Germinal center (tissue), 1 donor: Measurements from ENCODE around the gene FBXL13.
"Not testable (repeated sequence)": the region's sequence is repeated elsewhere in the genome, so short reads cannot be mapped to it uniquely, and the experiment has no call there.

ENCODE experiments used
- DNase-seq: peaks from one replicate; pipeline ENCODE4 v3.0.0; 2012; ENCODE audit warnings: mixed read lengths, low spot score

The FBXL13 gene

DNA sequence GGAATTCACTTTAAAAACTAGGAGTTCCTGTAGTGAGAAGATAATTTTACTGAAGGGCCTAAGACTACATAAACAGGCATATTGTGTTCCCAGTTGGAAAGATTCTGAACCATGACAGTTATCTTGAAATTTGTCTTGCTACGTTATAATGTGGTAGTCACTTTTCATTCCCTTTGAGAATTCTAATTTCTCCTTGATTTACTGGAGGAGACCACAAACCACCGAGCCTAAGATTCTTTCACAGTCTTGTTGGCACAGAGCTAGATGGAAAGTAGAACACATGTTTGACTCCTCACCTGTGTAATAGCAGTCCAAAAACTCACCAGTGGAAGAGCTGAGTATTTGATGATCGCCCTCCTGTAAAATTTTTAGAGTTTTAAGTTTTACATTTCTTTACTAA, 5.2 kb upstream of the FBXL13 start:
- DNase-seq = no peak

DNA sequence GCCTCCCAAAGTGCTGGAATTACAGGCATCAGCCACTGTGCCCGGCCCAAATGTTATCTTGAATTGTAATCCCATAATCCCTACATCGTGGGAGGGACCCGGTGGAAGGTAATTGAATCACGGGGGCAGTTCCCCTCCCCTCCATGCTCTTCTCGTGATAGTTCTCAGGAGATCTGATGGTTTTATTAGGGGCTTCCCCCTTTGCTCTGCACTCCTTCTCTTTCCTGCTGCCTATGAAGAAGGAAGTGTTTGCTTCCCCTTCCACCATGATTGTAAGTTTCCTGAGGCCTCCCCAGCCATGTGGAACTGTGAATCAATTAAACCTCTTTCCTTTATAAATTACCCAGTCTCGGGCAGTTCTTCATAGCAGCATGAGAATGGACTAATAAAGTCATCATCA, 3.6 kb upstream of the FBXL13 start:
- not testable (repeated sequence) for DNase-seq

DNA sequence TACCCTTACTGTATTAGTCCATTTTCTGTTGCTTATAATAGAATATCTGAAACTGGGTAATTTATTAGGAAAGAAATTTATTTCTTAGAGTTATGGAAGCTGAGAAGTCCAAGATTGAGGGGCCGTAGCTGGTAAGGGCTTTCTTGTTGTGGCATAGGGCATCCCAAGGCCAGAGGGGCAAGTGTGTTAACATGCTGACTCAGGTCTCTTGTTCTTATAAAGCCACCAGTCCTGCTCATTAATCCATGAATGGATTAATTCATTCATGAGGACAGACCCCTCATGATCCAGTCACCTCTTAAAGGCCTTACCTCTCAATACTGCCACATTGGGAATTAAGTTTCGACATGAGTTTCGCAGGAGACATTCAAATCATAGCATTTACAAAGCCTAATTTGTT, 2.7 kb upstream of the FBXL13 start:
- DNase-seq = no peak

GRCh38 chr7:103076764-103077163, 2.2 kb upstream of the FBXL13 start:
- no peak for DNase-seq

GRCh38 chr7:103075337-103075918, 832 bp upstream of the FBXL13 start:
- DNase-seq = peak; percentile 66

DNA sequence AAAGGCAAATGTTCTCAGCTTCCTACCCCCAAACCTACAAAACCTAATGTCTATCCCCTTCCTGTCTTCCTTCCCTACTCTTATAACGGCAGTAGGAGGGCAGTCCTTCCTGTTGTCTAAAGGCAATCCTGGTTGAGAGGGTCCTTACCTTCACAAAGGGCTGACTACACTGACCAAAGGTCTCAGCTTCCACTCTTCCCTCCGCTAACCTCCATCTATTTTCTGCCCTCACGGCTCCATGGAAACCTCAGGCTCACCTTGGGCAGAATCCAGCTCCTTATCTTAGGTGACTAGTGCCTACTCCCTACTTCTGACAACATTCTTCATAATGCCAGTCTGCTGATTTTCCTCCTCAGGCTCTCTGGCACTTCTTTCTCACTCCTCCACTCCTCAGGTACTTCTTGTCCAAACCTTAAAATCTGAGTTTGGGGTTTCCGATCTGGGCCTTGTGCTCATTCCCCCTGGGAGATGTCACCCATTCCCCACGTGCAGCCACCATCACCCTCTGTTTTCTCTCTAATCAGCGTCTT, 542 bp downstream of the FBXL13 start:
- DNase-seq = no peak

DNA sequence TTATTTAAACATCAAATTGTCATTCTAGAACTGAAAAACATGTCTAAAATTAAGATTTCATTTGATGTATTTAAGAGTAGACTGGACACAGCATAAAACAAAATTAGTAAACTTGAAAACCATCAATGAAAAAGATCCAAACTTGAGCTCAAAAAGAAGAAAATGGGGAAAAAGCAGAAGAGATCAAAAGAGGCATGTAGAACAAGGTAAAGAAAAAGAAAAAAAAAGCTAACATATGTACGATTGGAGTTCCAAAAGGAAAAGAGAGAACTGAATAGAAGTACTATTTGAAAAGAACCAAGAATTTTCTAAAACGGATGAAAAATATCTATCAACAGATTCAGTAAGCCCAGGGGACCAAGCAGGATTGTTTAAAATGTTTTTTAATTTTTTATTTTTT, 3.6 kb downstream of the FBXL13 start:
- no peak for DNase-seq

- DNase-seq = no peak
These were observed 5.9 kb downstream of the FBXL13 start for GRCh38 chr7:103068414-103069403.

- peak; percentile 44 for DNase-seq
These were observed 8.9 kb downstream of the FBXL13 start for GRCh38 chr7:103065667-103066066.

GRCh38 chr7:103063895-103064294, 10.7 kb downstream of the FBXL13 start:
- DNase-seq = no peak

- DNase-seq = no peak
These were observed 15.1 kb downstream of the FBXL13 start for GRCh38 chr7:103059471-103059870.

GRCh38 chr7:103058122-103058521, 16.5 kb downstream of the FBXL13 start:
- no peak for DNase-seq

GRCh38 chr7:103056006-103056405, 18.6 kb downstream of the FBXL13 start:
- not testable (repeated sequence) for DNase-seq

GRCh38 chr7:103051519-103051918, 23.1 kb downstream of the FBXL13 start:
- DNase-seq = no peak

- no peak for DNase-seq
These were observed 25.8 kb downstream of the FBXL13 start for GRCh38 chr7:103048833-103049232.

GRCh38 chr7:103041815-103042214, 32.8 kb downstream of the FBXL13 start:
- not testable (repeated sequence) for DNase-seq

GRCh38 chr7:103037823-103038739, 36.5 kb downstream of the FBXL13 start:
- not testable (repeated sequence) for DNase-seq

DNA sequence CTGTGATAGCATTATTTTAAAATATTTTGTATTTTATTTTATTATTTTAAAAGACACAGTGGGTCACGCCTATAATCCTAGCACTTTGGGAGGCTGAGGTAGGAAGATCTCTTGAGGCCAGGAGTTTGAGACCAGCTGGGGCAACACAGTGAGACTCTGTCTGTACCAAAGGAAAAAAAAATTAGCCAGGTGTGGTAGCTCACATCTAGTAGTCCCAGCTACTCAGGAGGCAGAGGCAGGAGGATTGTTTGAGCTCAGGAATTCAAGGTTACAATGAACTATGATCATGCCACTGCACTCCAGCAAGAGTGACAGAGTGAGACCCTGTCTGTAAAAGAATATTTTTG, 37.1 kb downstream of the FBXL13 start:
- DNase-seq = no peak

- not testable (repeated sequence) for DNase-seq
These were observed 40.3 kb downstream of the FBXL13 start for GRCh38 chr7:103034318-103034717.

DNA sequence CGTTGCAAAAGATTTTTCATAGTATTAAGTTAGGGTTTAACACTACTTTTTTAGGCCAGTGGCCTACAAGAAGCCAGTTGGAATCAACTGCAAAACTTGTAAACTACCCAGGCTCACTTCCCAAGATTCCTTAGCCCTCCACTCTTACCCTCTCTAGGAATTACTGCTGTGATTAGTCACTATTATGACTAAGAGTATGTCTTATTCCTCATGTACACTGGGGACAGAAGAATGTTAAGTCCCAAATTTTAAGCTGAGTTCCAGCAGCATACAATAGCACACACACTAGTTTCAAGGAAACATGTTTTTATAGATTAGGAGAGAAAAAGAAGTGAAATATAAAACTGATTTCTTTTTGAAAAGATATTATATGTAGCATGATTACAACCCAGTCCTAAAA, 42.8 kb downstream of the FBXL13 start:
- DNase-seq = no peak

DNA sequence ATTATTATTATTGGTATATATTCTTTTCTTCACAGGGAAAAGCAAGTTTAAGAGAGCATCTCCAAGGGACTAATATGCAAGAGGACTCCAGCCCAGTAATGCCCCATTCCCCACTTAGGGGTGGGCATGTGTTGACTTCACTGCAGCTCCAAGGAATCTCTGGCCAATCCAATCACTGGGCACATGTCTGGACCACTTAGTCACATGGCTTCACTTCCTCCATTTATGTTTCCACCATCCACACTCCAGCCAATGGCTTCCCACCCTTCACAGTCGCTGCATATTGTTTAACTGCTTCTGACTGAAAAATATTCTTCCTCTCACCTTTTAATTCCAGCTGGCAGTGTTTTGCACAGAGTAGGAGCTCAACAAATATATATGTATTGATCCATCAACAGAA, 43.6 kb downstream of the FBXL13 start:
- no peak for DNase-seq

GRCh38 chr7:103025341-103025740, 49.3 kb downstream of the FBXL13 start:
- no peak for DNase-seq
